Measurements from ENCODE around the gene MUCL3.
"Not testable (repeated sequence)": the region's sequence is repeated elsewhere in the genome, so short reads cannot be mapped to it uniquely, and the experiment has no call there.

Gene MUCL3

DNA sequence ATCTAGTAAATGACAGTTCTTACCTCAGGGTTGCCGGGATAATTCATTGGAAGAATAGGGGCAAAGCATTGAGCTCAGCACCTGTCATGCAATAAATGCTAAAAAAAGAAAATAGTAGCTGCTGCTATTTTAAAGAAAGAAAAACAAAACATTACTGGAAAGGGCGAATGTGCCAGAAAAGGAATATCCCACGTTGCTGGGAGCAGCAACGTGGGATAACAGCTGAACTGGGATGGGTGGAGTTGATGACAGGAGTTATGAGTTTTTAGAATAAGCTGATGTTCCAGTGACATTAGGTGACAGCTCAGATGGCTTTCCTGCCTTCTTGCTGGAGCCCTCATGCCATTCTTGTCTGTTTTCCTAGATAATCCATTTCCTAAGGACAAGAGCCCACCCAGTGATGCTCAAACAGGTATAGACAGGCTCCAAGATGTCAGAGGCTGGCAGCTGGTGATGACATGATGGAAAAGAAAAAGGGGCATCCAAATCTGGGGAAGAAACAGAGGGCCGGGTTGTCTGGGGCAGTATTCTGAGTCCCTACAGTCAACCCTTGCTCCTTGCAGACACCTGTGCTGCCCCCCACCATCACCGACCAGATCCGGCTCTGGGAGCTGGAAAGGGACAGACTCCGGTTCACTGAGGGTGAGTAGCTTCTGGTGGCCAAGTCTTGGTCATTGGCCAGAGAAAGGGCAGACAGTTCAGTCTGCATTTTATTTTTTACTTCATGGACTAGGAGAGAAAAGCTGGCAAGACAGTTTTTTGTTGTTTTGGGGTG, 27.8 kb upstream of the MUCL3 start:
- no peak for DNase-seq

DNA sequence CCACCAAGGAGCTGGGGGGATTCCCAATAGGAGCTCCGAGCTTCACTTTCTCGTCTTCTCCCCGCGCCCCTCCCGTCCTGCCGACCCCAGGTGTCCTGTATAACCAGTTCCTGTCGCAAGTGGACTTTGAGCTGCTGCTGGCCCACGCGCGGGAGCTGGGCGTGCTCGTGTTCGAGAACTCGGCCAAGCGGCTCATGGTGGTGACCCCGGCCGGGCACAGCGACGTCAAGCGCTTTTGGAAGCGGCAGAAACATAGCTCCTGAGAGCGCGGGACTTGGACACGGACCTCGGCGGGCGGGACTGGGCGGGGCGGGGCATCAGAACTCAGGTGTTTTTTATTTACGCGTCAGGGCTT, 27.1 kb upstream of the MUCL3 start:
- no peak for DNase-seq

DNA sequence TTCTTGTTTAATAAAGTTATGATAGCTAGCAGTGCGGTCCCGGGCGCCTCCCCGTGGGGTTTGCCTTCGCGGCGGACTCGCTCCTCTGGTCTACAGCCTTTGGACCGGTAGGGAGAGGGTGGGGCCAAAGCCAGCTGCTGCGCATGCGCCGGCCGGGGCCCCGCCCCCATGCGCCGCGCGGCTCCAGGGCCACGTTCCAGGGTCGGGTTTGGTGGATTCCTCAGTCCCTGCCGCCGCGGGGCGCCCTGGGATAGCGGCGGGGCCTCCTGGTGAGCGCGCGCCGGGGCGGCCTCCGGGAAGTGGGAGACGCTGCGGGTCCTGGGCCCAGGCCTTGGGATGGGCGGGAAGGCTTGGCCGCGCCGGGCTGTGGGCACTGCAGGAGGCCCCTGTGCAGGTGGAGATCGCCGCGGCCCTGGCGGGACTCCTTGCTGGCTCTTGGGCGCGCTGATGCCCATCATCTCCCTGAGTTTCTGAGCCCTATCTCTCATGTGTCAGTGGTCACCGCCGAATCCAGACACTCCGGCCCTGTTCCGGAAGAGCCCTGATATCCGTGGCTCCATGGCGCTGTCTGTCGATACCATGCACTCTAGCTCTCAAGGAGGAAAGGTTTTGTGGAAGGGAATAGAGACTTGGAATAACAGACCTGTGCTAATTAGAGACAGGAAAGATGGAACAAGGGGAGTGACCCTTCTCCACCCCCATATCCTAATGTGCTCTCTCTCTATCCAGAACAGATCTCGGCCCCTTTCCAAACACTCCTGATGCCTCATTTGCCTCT, 26.5 kb upstream of the MUCL3 start, which contains the start of gene VARS2:
VARS2 (plus strand) TSS at position 163 of the 778 bp plus-strand sequence; CDS start at position 762, 599 bp downstream.
- peak; percentile 90 for DNase-seq

DNA sequence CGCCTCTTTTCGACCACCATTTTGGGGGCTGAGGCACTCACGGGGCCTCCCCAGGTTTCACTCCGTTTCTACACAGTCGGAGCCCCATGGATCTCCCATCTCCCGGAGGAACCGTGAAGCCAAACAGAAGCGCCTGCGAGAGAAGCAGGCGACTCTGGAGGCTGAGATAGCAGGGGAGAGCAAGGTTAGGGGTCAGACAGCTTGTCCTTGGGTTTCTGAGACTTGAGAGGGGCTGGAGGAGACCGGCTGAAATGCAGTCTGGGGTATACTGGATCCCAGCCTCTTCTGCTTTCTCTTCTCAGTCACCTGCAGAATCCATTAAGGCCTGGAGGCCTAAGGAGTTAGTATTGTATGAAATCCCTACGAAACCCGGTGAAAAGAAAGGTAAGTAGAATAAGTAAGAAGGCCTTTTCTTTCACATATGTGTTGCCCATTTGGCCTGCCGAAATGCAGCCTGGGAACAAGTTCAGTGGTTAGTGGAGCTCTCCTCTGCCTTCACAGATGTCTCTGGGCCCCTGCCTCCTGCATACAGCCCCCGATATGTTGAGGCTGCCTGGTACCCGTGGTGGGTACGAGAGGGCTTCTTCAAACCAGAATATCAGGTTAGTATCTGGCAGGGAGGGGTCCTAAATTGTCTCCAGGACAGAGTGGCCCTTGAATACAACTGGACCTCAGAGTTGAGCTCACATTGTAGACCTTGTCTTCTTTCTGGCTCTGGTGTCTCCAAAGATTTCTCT, 25.8 kb upstream of the MUCL3 start:
- peak; percentile 23 for DNase-seq

DNA sequence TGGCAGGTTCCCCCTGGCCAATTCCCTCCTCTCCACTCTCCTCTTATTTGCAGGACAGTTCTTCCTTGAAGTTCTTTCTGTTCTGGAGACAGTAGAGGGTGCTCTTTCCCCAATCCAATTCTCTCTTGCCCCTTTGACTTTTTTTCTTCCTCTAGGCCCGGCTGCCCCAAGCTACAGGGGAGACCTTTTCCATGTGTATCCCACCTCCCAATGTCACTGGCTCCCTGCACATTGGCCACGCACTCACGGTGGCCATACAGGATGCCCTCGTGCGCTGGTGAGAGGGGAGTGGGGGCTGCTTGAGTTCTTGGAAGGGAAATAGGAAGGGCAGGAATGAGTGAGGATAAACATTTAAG, 25.2 kb upstream of the MUCL3 start:
- DNase-seq, result no peak

DNA sequence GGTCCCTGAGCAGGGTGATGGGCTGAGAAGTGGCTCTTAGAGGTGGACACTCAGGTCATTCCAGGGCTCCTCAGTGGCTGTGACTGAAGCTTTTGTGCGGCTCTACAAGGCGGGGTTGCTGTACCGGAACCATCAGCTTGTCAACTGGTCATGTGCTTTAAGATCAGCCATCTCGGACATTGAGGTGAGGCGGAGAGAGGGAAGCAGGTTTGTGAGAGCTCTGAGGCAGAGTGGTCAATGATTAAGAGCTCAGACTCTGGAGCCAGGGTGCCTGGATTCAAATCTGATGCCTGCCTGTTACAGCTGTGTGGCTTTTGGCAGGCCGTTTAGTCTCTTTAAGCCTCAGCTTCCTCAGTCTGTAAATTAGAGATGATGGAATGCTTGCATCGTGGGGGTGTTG, 23.7 kb upstream of the MUCL3 start:
- DNase-seq, result no peak

DNA sequence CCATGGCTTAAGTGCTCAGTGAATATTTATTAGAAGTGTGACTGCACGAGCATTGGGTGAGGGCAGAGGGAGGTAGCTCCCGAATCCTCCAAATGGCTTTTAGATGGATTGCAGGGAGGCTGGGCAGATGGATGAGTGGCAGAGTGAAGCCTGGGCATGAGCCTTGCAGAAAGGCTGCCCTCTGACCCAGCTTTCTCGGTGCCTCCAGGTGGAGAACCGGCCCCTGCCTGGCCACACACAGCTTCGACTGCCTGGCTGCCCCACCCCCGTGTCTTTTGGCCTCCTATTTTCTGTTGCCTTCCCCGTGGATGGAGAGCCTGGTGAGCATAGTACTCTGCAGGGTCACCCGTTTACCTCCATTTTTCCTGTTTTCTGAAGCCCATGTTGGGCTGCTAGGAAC, 23.3 kb upstream of the MUCL3 start:
- no peak for DNase-seq

DNA sequence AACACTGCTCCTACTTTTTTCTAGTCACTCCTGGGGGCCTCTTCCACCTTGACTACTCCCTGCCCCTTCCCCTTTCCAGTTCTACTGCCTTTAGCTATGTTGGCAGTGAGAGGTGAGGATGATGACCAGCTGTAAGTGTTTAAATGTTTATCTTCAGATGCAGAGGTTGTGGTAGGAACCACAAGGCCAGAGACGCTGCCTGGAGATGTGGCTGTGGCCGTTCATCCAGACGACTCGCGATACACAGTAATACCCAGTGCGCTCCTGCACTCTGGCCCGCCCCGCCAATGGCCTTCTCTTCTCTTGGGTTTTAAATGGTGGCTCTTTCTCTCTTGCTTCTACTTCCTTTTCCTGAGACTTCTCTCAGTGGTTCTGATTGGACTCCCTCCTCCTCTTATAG, 22.1 kb upstream of the MUCL3 start:
- DNase-seq, result no peak

DNA sequence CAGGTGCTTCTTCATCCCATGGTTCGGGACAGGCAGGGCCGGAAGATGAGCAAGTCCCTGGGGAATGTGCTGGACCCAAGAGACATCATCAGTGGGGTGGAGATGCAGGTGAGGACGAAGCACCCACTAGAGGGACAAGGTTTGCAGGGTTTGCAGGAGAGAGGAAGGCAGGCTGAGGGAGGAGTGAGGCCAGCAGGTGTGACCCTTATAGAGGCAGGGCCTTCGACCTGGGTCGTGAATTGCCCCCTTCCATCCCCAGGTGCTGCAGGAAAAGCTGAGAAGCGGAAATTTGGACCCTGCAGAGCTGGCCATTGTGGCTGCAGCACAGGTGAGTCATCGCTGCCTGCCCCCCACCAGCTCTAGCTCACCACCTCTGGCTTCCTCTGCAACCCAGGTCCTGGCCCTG, 18.3 kb upstream of the MUCL3 start:
- no peak for DNase-seq

DNA sequence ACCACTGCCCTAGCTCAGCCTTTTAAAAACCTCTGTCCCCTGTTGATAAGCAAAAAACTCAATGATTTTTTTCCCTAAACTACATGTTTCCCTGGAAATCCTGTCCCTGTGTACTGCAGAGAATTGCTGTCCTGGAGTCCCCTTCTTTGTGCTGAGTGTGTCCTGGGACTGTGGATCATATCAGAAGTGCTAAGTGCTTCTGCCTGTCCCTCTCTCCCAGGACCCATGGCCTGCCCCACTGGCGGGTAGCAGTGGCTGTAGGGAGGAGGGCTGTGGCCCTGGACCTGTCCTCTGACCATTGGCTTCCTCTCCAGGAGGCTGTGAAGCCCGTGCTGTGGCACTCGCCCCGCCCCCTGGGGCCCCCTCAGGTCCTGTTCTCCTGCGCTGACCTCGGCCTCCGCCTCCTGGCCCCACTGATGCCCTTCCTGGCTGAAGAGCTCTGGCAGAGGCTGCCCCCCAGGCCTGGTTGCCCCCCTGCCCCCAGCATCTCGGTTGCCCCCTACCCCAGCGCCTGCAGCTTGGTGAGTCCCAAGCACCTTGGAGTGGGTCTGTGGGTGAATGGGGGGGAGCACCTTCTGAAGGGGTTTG, 16.6 kb upstream of the MUCL3 start:
- not testable (repeated sequence) for DNase-seq

DNA sequence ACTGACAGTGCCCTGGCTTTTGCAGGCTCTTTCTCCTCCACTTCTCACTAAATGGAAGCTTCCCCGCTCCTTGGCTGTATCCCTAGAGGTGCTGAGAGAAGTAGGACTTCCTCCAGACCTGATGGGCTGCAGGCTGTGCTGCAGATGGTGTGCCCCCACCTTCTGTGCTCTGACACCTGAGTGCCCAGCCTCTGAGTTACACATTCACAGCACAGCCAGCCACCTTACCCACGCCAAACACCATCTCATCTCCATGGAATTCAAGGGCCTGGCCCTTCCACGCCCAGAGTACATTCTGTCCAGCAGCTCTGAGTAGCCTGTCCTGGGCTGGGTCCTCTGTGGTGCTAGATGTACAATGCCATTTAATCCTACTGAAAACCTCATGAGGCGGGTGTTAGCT, 14.1 kb upstream of the MUCL3 start:
- no peak for DNase-seq

DNA sequence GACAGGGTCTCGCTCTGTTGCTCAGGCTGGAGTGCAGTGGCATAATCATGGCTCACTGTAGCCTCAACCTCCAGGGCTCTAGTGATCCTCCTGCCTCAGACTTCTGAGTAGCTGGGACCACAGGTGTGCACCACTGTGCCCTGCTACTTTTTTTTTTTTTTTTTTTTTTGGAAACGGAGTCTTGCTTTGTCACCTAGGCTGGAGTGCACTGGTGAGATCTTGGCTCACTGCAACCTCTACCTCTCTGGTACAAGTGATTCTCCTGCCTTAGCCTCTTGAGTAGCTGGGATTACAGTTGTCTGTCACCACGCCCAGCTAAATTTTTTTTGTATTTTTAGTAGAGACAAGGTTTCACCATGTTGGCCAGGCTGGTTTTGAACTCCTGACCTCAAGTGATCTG, 13.7 kb upstream of the MUCL3 start:
- DNase-seq, result not testable (repeated sequence)

DNA sequence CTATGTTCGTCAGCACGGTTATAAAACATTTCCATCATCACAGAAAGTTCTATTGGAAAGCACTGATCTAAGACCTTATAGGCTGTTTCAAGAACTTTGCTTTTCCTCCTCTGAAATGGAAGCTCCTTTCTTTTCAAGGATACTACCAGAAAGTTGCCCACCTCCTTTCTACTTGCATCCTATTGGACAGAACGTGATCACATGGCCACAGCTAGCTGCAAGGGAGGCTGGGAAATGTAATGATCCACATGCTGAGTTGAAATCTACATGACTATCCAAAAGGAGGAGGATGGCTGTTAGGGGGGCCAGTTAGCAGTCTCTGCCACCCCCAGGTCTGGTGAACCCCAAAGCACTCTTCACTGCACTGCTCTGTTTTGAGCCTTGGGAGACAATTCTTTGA, 12.1 kb upstream of the MUCL3 start:
- DNase-seq, result no peak

DNA sequence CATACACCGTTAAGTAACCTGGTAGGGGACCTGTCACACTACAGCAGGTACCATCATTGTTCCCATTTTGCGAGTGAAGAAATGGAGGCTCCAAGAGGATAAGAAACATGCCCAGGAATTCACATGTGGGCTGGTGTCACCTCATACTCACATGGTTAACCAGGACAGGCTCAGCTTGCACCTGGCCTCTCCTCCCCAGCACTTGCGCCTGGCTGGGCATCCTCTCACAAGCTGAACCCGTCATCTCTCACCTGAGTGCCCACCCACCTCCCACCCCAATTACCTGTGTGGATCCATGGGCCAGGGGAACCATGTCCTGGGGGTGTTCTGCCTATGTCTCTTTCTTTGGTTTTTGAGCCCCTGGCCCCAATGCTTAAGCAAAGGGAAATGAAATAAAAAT, 10.3 kb upstream of the MUCL3 start:
- no peak for DNase-seq

DNA sequence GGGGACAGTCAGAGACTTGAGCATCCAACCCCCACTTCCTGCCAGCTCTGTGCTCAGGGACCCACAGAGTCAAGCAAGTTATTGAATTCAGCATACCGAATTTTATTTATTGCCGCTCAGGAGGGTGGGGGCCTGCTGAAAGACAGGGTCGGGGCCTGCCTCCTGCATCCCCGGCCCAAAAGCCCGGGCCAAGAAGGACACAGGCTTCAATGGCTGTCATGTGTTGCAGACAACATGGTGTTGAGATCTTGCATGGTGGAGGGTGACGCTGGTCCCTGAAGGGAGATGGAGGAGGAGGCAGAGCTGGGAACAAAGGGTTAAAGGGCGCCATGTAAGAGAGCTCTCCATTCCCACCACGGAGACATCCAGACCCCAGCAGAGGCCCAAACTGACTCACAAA, 9.5 kb upstream of the MUCL3 start:
- no peak for DNase-seq

DNA sequence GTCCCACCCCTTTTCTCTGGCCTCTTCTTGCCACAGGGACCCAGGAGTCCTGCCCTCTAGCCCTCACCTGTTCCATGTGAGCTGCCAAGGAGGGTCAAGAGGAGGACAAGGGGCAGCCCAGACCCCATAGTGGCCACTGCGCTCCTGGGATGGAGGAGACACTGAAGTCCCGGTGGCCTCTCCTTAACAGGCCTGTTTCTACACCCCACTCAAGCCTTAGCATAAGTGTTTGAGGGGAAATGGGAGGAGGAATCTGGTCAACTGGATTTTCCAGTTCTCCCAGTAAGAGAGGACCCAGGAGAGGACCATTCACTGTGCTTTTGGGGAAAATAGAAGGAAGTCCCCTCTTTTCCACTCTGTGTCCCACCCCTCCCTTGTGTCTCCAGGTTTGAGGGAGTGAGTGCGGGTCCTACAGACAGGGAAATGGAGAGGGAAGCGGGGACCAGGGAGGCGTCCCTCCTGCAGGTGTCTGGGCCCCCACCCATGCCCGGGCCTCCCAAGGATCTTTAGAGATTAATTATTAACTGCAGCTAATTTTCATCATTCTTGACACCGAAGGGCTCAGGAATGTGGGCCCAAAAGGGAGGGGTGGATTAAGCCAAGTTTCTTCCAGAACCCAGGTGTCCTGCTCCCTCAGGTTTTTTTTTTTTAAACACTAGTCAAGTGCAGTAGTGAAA, 8.7 kb upstream of the MUCL3 start, which contains the start of gene SFTA2:
SFTA2 (minus strand) TSS at position 202 of the 677 bp plus-strand sequence; CDS start at position 128, 74 bp downstream.
- no peak for DNase-seq

DNA sequence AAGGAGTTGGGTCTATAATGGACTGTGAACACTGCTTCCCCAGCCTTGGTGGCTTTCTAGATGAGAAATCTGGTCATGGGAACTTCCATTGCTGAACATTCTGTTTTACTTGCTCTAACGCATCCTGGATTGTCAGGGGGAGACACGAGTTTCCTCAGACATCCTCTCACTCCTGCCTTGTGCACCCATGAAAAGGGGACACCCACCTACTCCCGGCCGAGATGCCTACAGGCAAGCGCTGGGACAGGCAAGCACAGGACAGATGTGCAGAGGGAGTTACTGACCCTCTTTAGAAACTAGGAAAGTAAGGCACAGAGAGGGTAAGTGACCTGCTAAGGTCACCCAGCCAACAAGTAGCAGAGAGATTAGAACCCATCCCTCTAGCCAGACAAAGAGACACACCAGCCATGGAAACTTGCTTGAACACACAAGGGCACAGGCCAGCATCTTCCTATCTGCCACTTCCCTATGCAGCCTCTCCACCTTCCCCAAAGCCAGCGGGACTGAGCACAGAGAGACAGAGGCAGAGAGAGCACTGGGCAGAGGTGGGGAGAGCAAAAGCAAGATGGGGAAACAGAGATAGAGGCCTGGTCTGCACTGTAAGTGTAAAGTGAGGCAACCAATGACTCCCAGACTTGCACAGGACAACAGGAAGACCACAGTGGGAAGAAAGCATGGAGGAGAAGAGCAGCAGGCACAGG, 8.0 kb upstream of the MUCL3 start:
- DNase-seq, result no peak

DNA sequence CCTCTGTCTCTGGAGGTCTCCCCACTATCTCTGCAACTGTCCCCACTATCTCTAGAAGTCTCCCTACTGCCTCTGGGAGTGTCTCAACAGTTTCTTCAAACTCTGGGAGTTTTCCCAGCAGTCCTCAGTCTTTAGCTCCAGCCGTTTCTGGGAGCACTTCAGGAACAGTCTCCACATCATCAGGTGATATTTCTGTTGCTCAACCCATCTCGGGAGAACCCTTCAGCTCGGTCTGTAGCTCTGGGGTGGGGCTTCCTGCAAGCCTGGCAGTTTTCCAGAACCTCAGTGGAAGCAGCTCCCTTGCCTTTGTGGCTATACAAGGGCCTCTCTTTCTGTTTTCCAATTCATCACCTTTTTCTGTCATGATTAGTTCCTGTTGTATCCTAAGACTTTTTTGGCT, 5.8 kb upstream of the MUCL3 start:
- DNase-seq, result no peak

DNA sequence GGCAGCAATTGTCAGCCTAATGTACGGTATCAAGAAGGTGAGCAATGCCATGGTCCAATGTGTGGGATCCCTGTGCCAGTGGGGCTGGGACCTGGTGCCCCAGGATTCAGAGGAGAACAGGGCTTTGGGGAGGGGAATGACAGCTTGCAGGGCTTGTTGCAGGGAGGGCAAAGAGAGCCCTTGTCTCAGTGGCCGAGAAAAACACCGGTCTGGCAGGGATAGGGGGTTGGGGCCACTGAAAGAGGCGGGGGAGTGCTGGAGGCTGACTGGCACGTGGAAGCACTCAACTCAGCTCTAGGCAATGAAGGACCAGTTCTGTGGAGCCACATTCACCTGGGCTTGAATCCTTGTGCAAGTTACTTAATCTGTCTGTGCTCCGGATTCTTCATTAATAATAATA, 3.5 kb upstream of the MUCL3 start:
- no peak for DNase-seq

DNA sequence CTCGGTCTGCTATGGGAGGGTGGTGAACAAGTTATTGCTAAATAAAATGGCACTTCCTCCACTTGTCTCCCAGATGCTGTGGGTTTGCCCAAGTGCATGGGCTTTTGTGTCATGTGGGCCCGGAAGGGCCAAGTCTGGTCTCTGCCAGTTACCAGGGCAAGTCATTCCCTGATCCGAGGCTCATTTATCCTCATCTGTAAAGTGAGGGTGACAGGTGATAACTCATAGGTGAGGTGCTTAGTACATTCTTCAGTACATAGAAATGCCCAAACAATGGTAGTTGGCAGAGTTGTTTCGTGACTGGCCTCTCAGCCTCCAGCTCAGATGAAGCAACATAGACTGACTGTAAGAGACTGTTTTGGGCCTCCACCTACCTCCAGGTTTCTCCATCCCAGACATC, 2.0 kb upstream of the MUCL3 start:
- no peak for DNase-seq

DNA sequence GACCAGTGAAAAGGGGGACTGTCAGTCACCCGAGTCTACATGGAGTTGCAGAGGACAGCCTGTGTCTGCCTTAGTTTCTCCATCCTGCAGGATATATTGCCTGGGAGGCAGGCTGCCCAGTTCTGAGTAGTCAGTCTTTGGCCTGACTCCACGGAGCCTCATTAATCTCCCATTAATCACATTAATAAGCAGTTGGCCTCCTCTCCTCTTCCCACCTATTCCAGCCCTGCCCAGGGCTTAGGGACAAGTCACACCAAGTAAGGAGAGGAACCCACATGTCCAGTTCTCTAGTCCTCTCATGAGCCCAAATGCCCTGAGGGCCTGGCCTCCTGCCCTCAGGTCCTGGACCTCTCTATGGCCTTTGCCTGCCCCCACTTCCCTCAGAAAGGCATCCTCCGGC, 1.3 kb upstream of the MUCL3 start:
- no peak for DNase-seq

Data from activated CD4-positive, alpha-beta T cell treated with anti-CD3 and anti-CD28 coated beads for 48 hours (primary cell).